ENCODE data around the gene SLC6A3.

Gene SLC6A3

GRCh38 chr5:1405539-1406530 lies 39.4 kb downstream of the SLC6A3 start:
- TF ChIP-seq CTCF (IDR thresholded peaks at IDR 0.05) = no peak

GRCh38 chr5:1405121-1405520 lies 40.1 kb downstream of the SLC6A3 start:
- no peak for TF ChIP-seq CTCF (IDR thresholded peaks at IDR 0.05)

GRCh38 chr5:1404062-1404461 lies 41.2 kb downstream of the SLC6A3 start:
- no peak for TF ChIP-seq CTCF (IDR thresholded peaks at IDR 0.05)

GRCh38 chr5:1402611-1403255 lies 42.5 kb downstream of the SLC6A3 start:
- TF ChIP-seq CTCF (IDR thresholded peaks at IDR 0.05) = no peak

- TF ChIP-seq CTCF (IDR thresholded peaks at IDR 0.05) = no peak
Measured at GRCh38 chr5:1401536-1402138, 43.6 kb downstream of the SLC6A3 start.

GRCh38 chr5:1400936-1401335 lies 44.3 kb downstream of the SLC6A3 start:
- TF ChIP-seq CTCF (IDR thresholded peaks at IDR 0.05) = no peak

- TF ChIP-seq CTCF (IDR thresholded peaks at IDR 0.05) = no peak
Measured at GRCh38 chr5:1400211-1400855, 44.9 kb downstream of the SLC6A3 start.

All from LNCAP (cell line).